ENCODE data around the gene FAM170B.

Gene FAM170B

DNA sequence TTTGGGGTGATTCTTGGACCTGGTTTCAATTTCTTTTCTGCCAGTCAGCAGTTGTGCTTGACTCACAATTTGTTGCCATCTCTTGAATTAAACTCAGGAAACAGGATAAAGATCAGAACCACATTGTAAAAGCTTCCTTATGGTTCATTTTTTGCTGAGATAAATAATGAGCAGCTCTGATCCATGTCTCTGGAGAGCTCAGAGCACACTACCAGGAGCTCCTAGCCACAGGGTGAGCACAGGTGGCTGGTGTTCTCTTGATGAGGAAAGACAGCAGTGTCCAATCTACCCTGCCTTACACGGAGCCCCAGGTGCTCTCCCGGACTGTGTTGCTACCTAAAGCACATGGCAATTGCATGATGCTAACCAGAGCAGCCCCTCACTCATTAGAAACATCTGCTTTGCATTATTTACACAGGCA is 17.2 kb upstream of the FAM170B start:
- no peak for DNase-seq

- DNase-seq: no peak
Observed at GRCh38 chr10:49150426-49150825, 16.6 kb upstream of the FAM170B start.

GRCh38 chr10:49149881-49150280 is 16.1 kb upstream of the FAM170B start:
- DNase-seq: no peak

DNA sequence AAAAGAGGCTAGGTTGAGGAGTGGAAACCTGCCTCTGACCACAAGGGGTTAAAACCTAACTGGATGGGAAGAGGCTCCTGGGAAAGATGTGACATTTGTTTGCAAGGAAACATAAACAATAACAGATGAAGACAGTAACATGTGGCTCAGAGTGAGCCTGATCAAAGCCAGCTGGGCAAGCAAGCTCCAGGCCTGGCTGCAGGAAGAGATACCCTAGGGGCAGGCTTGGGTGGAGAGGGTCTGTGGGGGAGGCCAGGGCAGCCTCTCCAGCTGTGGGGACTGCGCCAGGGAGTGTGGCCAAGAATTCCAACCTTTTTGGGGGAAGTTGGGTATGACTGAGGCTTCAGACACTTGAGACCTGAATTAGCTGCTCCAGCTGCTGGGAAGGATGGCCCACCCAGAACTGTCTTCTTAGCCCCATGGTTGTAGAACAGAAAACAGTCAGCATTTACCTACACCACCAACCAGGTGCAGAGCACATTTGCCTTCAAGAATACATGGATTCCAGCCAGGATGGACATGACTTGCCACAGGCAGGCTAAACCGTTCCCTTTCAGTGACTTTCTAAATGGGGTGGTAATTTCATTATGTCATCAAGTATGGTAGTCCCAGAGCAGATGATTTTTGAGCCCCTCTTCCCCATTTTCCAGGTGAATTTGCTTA is 10.4 kb upstream of the FAM170B start:
- DNase-seq: no peak

- no peak for DNase-seq
Observed at GRCh38 chr10:49143249-49143648, 9.4 kb upstream of the FAM170B start.

DNA sequence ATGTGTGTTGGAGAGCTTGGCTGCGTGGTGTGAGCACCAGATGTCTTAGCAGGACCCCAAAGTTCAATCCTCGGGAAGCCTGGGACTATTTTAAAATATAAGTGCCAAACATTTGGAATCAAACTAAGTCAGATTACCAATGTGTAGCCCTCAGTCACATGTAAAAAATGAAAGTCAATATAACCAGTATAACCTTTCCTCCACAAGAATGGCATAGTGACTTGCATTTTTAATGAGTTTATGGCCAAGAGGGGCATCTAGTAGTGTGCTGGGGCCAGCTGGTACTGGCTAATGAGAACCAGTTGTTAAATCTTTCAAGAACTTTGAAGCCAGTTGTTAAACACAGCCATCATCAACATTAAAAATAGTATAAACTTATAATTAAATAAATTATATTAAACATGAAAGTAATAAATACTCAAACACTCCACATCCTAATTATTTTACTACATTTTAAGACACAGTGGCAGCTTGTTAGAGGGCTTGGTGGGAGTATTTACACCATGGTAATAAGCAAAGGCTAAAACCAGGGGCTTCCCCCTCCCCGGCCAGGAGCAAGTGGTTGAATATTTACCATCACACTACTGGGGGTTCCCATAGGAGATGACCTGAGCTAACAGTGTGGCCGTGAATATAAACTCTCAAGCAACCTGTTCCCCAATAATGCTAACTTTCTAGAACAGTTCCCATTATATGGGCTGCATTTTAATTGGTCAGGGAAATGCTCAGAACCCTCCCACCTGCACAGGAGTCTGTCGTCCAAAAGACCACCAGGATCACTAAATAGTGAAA is 7.9 kb upstream of the FAM170B start:
- DNase-seq: no peak

DNA sequence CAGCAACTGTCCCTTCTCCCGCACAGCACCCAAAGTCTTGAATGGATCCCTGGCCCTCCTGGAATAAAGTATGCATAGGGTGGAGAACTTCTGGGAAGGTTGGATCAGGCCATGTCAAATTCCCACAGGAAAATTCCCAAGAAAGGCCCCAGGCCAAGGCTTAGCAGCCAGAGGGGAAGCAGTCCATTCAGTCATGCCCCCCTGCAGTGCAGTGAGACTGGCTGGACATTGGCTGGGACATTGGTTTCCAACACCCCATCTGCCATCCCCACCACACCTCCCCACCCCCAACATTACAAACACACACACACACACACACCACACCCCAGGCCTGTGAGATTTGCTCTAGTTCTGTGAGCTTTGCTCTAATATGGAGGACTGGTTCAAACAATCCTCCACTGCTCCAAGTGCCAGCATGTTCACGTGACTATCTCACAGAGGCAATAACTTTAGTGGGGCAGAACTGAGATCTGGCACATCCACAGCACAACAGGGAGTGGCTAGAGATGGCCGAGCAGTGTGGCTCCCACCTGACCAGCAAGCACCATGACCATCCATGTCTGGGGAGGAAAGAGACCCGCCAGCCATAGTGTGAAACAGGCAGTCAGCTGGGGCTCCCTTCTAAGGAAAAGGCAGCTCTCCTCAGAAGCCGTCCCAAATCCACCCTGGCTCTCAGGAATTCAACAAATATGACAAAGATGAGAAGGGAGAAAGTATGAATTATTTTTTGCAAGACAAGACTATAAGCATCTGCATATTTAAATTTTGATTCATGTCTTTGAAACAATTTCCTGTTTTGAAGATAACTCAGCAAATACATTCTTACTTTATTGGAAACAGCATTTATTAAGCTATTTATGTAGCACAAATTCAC is 6.7 kb upstream of the FAM170B start:
- DNase-seq: no peak

- DNase-seq: no peak
Observed at GRCh38 chr10:49139846-49140195, 6.0 kb upstream of the FAM170B start.

DNA sequence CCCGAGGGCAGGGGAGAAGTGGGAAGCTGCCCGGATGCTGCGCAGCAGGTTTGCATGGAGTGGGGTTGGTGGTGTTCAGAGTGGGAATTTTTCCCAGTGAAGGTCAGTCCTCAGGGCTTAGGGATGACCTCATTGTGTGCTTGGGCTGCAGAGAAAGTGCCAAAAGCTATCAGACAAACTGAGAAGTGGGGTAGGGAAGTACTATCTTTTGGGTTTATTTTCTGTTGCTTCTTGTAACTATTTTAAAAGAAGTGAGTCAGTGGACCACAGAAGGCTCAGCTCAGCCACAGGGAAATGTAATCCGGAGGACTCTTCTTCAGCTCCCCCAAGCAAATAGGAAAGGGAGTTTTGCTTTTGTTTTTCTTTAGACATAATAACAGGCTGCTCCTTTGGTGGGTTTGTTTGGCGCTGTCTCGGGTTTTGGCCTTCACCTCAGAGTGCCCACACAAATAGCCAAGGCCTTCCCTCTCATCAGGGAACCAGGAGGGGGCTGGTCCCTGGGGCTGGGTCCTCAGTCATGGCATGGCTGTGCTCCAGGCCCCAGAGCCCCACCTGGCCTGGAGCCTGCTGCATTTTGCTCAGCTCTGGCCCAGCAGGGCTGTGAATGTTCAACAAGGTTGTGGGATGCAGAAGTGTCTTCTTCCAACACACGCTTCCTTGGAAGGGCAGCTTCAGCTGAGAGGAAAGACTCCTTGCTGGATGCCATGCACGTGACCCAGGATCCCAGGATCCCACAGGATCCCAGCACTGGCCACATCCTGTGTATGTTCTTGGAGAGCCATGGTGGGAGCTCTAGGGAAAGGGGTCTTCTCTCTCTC is 5.4 kb upstream of the FAM170B start:
- DNase-seq: no peak

- no peak for DNase-seq
Observed at GRCh38 chr10:49138361-49138891, 4.6 kb upstream of the FAM170B start.

DNA sequence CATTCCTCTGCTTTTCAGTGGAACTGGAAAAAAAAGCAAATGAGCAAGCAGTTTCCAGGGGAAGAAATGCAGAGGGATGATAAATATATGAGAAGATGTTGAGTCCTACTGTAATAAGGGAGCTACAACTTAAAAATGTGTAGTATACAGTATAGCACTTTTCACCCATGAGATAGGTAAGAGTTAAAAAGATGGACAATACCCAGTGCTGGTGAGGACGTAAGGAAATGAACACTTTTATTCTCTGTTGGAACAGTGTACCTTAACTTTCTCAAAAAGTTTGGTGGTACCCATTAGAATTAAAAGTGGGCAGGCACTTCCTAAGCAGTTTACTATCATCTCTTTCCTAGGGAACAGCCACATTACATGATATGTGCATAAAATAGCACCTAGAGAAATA is 2.7 kb upstream of the FAM170B start:
- DNase-seq: no peak

- no peak for DNase-seq
Observed at GRCh38 chr10:49135575-49136313, 1.9 kb upstream of the FAM170B start.

GRCh38 chr10:49134327-49134726 is 506 bp upstream of the FAM170B start:
- no peak for DNase-seq

DNA sequence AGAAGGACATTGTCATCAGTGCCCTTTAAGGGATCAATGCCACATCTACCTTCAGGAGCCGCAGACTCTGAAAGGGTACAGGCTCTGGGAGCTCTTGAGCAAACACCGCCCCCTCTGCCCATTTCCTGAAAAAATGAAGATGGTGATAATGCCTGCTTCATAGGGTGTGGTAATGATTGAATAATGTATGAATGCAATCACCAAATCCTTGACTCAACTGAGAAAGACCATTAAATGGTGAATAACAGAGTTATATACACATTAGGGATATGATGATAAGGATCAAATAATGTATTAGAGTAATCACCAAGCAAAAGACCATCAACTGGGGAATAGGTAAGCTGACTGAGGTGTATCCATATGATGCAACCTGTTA is 1.5 kb downstream of the FAM170B start:
- no peak for DNase-seq

GRCh38 chr10:49131507-49132361 is 2.1 kb downstream of the FAM170B start:
- no peak for DNase-seq

DNA sequence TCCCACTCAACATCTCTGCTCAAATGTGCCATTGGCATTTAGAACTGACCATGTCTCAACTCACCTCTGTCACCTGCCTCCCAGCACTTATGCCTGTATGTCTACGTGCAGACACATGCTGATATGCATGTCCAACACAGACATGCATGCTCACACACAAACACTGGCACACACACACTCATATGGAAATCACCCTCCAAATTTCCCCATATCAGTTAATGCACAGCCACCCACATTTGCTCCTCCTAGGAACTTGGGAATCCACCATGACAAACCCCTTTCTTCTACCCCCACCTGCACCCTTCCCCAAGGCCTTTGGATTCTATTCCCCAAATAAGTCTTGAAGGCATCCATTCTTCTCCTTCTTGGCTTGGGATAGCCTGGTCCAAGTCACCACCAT is 4.4 kb downstream of the FAM170B start:
- DNase-seq: no peak

- DNase-seq: no peak
Observed at GRCh38 chr10:49128854-49129253, 5.0 kb downstream of the FAM170B start.

DNA sequence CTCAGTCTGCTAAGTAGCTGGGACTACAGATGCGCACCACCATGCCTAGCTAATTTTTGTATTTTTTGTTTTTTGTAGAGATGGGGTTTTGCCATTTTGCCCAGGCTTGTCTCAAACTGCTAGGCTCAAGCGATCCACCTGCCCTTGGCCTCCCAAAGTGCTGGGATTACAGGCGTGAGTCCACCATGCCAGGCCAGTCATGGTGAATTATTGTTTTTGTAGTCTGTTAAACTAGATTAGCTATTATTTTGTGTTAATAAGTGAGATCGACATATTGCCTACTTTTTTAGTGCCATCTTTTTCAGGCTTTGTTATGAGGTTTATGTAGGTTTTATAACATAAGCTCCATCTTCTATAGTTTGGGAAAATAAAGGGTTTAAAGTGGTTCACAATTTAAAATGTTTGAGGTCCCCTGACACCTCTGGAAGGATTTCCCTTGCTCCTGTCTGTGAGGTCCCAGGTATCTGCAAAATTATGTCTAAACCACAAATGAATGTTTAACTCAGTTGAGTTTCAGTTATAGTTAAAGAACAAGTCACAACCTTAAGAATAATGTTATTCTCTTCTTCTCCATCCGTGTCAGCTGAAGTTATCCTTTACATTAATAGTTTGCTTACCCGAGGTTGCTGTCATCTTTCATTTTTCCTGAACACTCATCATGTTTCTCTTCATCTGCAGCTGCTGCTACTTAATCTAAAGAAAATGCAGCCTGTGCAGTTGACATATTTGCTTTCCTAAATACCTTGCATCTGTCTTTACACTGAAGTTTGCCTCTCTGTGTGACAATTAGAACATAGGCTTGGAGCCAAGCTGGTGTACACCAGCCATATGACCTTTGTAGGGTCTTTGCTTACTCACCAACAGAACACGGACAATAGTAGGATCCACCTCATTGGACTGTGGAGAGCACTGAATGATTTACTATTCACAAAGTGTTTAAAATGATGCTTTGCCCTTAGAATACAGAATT is 9.6 kb downstream of the FAM170B start:
- DNase-seq: no peak

- no peak for DNase-seq
Observed at GRCh38 chr10:49120911-49121310, 12.9 kb downstream of the FAM170B start.

DNA sequence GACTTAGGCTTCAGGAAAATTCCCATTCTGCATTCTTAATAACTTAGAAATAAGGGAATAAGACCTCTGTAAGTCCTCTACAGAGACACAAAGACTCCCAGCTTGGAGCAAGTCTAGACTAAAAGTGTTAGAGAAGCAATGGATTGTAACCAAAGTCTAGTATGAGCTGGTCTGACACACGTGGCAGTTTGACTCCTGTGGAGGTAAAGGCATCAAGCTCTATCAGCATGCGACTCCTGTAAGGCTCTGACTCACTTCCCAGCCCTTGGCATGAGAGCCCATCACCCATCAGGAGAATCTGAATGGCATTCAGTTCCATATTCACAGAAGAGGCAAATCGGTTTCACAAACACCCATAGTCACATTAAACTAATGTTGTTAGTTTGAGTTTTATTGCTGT is 14.1 kb downstream of the FAM170B start:
- DNase-seq: no peak
